HepG2 (cell line): ENCODE data around the gene TTYH2. TPM values are rescaled to one million over a fixed set of nuclear protein-coding genes. Genes with fewer than 3 reads are reported as not detected.

Experiments used
- AHR ChIP-seq: IDR thresholded peaks from 2 replicates; pipeline ENCODE4 v1.6.1; 2018; ENCODE audit warnings: missing genetic modification reagents, missing compliant biosample characterization
- BCL6 ChIP-seq: IDR thresholded peaks from 2 replicates; pipeline ENCODE4 v1.6.1; 2016; ENCODE audit warnings: missing genetic modification reagents, missing compliant biosample characterization
- DNMT3B ChIP-seq: conservative IDR thresholded peaks from 2 replicates; pipeline ENCODE4 v1.6.1; 2016; ENCODE audit warnings: missing biosample characterization, control low read depth
- GMEB2 ChIP-seq: IDR thresholded peaks from 2 replicates; pipeline ENCODE4 v1.6.1; 2016; ENCODE audit warnings: missing biosample characterization, missing genetic modification reagents, low read depth
- HOXA5 ChIP-seq: sonication (generic); formaldehyde crosslinking; IDR thresholded peaks from 2 replicates; pipeline ENCODE4 v1.4.0; 2020; ENCODE audit warnings: missing genetic modification reagents
- KLF6 ChIP-seq: IDR thresholded peaks from 2 replicates; pipeline ENCODE4 v1.8.0; 2016; ENCODE audit warnings: missing biosample characterization, missing genetic modification reagents
- NFE2L2 ChIP-seq: fragments of 150-350 bp; IDR thresholded peaks from 2 replicates; pipeline ENCODE4 v1.6.1; 2014; ENCODE audit warnings: low read length
- RBAK ChIP-seq: sonication (generic); formaldehyde crosslinking; IDR thresholded peaks from 2 replicates; pipeline ENCODE4 v1.5.1; 2020; ENCODE audit warnings: mild to moderate bottlenecking, missing genetic modification reagents
- SAP130 ChIP-seq: IDR thresholded peaks from 2 replicates; pipeline ENCODE4 v1.6.1; 2016; ENCODE audit warnings: low read depth
- SIN3A ChIP-seq: IDR thresholded peaks from 2 replicates; pipeline ENCODE4 v1.6.1; 2011; ENCODE audit warnings: low read depth, mild to moderate bottlenecking, control low read depth, low read length, borderline replicate concordance
- SOX13 ChIP-seq, 3 experiments: fragments of 450-650 bp in 1 of 3; sonication (generic) in 1 of 3; formaldehyde crosslinking in 1 of 3; IDR thresholded peaks in 2 of 3; conservative IDR thresholded peaks in 1 of 3; 2 replicates each; pipeline versions ENCODE4 v1.5.0 to v1.6.1; 2016 to 2020; ENCODE audit warnings: antibody characterized with exemption in 1 of 3, mild to moderate bottlenecking in 1 of 3, missing compliant biosample characterization in 1 of 3, missing genetic modification reagents in 1 of 3, moderate library complexity in 1 of 3
- SYNCRIP ChIP-seq: fragments of 200-400 bp; formaldehyde crosslinking; IDR thresholded peaks from 2 replicates; pipeline ENCODE4 v1.6.1; 2018; ENCODE audit warnings: mild to moderate bottlenecking, low read depth, low read length; ENCODE audit not compliant: insufficient read depth
- TEAD3 ChIP-seq: optimal IDR thresholded peaks from 2 replicates; pipeline ENCODE3; 2016; ENCODE audit warnings: borderline replicate concordance
- THAP8 ChIP-seq: sonication (generic); formaldehyde crosslinking; IDR thresholded peaks from 2 replicates; pipeline ENCODE4 v1.5.1; 2020; ENCODE audit warnings: missing genetic modification reagents, mild to moderate bottlenecking, borderline replicate concordance
- XRCC5 ChIP-seq: fragments of 200-400 bp; formaldehyde crosslinking; optimal IDR thresholded peaks from 2 replicates; pipeline ENCODE3; 2017; ENCODE audit warnings: mild to moderate bottlenecking, low read length
- YY1 ChIP-seq: IDR thresholded peaks from 2 replicates; pipeline ENCODE4 v1.6.1; 2011; ENCODE audit warnings: low read length, low read depth, moderate library complexity, mild to moderate bottlenecking; ENCODE audit not compliant: insufficient read depth, insufficient replicate concordance
- ZBTB21 ChIP-seq: sonication (generic); formaldehyde crosslinking; IDR thresholded peaks from 2 replicates; pipeline ENCODE4 v1.4.0; 2020; ENCODE audit warnings: missing genetic modification reagents
- ZFP37 ChIP-seq: sonication (generic); formaldehyde crosslinking; IDR thresholded peaks from 2 replicates; pipeline ENCODE4 v1.4.0; 2020; ENCODE audit warnings: missing genetic modification reagents, borderline replicate concordance
- ZNF335 ChIP-seq: sonication (generic); formaldehyde crosslinking; IDR thresholded peaks from 2 replicates; pipeline ENCODE4 v1.4.0; 2020; ENCODE audit warnings: missing genetic modification reagents
- ZNF766 ChIP-seq: sonication (generic); formaldehyde crosslinking; IDR thresholded peaks from 2 replicates; pipeline ENCODE4 v1.5.0; 2020; ENCODE audit warnings: missing genetic modification reagents, borderline replicate concordance
- ZNF878 ChIP-seq: sonication (generic); formaldehyde crosslinking; IDR thresholded peaks from 2 replicates; pipeline ENCODE4 v1.8.1; 2023; ENCODE audit warnings: mild to moderate bottlenecking, missing genetic modification reagents, moderate library complexity
- polyA plus RNA-seq, 8 experiments: library from polyadenylated mRNA; depleted of rRNA in 3 of 8; stranded (reverse) in 7 of 8; unstranded in 1 of 8; fragments of >200 nt; fragmentation: Illumina TruSeq in 4 of 8; extraction: Trizol in 4 of 8; gene quantifications; 2 replicates each; pipeline versions ENCODE4 v1.2.1 to v1.2.3, GENCODE V29; 2011 to 2016; ENCODE audit warnings: low read depth in 4 of 8, missing spikeins in 1 of 8, mixed read lengths in 1 of 8; ENCODE audit not compliant: insufficient read depth in 1 of 8
- total RNA-seq, 5 experiments: library from RNA; depleted of rRNA; stranded (reverse); fragments of >200 nt; fragmentation: Illumina TruSeq; extraction: Trizol; gene quantifications; 2 replicates each; pipeline ENCODE4 v1.2.3, GENCODE V29; 2016; ENCODE audit warnings: low read depth in 1 of 5
- TF ChIP-seq, protein P1 (sequence below): sonication (generic); formaldehyde crosslinking; IDR thresholded peaks from 2 replicates; pipeline ENCODE4 v1.4.0; 2020; ENCODE audit warnings: missing genetic modification reagents, borderline replicate concordance
- TF ChIP-seq, protein P2 (sequence below): sonication (generic); formaldehyde crosslinking; conservative IDR thresholded peaks from 2 replicates; pipeline ENCODE4 v1.4.0; 2020; ENCODE audit warnings: missing genetic modification reagents
- TF ChIP-seq, protein P3 (sequence below): sonication (generic); formaldehyde crosslinking; IDR thresholded peaks from 2 replicates; pipeline ENCODE4 v1.8.1; 2023; ENCODE audit warnings: mild to moderate bottlenecking, moderate library complexity, missing genetic modification reagents

The TTYH2 gene
- total and polyA plus RNA-seq, 2 of the 13 experiments (the other 11 are each of a cell fraction or from before 2014, with no cell fraction given) = 0.77 to 0.96 TPM

GRCh38 chr17:74190807-74191406 is 22.5 kb upstream of the TTYH2 start (continued):
- no peak for TF ChIP-seq GMEB2 (CRISPR knock-in tag)
- TF ChIP-seq SOX13 (IDR thresholded peaks at IDR 0.05) = no peak
- TF ChIP-seq SOX13 (CRISPR knock-in tag; conservative IDR thresholded peaks at IDR 0.05 in 1 of 2, IDR thresholded peaks at IDR 0.05 in 1 of 2) = peak in 1 of 2 experiments; percentile 30; a peak in 1 of 4 replicates
- TF ChIP-seq, protein P1, sequence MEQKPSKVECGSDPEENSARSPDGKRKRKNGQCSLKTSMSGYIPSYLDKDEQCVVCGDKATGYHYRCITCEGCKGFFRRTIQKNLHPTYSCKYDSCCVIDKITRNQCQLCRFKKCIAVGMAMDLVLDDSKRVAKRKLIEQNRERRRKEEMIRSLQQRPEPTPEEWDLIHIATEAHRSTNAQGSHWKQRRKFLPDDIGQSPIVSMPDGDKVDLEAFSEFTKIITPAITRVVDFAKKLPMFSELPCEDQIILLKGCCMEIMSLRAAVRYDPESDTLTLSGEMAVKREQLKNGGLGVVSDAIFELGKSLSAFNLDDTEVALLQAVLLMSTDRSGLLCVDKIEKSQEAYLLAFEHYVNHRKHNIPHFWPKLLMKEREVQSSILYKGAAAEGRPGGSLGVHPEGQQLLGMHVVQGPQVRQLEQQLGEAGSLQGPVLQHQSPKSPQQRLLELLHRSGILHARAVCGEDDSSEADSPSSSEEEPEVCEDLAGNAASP (CRISPR knock-in tag) = no peak
- TF ChIP-seq THAP8 = no peak
- TF ChIP-seq ZNF335 (CRISPR knock-in tag) = 0 out of 2 replicates have a peak, but pooled peaks have one; percentile 67
- TF ChIP-seq DNMT3B (CRISPR knock-in tag) = peak; percentile 79
- no peak for TF ChIP-seq ZBTB21 (CRISPR knock-in tag)
- TF ChIP-seq HOXA5 = 0 out of 2 replicates have a peak, but pooled peaks have one; percentile 59
- TF ChIP-seq ZNF766 (CRISPR knock-in tag) = 0 out of 2 replicates have a peak, but pooled peaks have one; percentile 80
- peak; percentile 28; the same call in 1 of the 2 replicates for TF ChIP-seq BCL6 (CRISPR knock-in tag)
- TF ChIP-seq SIN3A = no peak
- TF ChIP-seq, protein P2, sequence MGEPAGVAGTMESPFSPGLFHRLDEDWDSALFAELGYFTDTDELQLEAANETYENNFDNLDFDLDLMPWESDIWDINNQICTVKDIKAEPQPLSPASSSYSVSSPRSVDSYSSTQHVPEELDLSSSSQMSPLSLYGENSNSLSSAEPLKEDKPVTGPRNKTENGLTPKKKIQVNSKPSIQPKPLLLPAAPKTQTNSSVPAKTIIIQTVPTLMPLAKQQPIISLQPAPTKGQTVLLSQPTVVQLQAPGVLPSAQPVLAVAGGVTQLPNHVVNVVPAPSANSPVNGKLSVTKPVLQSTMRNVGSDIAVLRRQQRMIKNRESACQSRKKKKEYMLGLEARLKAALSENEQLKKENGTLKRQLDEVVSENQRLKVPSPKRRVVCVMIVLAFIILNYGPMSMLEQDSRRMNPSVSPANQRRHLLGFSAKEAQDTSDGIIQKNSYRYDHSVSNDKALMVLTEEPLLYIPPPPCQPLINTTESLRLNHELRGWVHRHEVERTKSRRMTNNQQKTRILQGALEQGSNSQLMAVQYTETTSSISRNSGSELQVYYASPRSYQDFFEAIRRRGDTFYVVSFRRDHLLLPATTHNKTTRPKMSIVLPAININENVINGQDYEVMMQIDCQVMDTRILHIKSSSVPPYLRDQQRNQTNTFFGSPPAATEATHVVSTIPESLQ (CRISPR knock-in tag) = 0 out of 2 replicates have a peak, but pooled peaks have one; percentile 57
- TF ChIP-seq SAP130 (CRISPR knock-in tag) = peak; percentile 26; the same call in 1 of the 2 replicates
- no peak for TF ChIP-seq YY1
- no peak for TF ChIP-seq NFE2L2
- TF ChIP-seq AHR (CRISPR knock-in tag) = peak; percentile 67; the same call in 1 of the 2 replicates
- peak; percentile 85 for TF ChIP-seq XRCC5
- no peak for TF ChIP-seq SYNCRIP
- TF ChIP-seq ZFP37 (CRISPR knock-in tag) = peak; percentile 84; the same call in 1 of the 2 replicates
- no peak for TF ChIP-seq ZNF878 (CRISPR knock-in tag)
- TF ChIP-seq, protein P3, sequence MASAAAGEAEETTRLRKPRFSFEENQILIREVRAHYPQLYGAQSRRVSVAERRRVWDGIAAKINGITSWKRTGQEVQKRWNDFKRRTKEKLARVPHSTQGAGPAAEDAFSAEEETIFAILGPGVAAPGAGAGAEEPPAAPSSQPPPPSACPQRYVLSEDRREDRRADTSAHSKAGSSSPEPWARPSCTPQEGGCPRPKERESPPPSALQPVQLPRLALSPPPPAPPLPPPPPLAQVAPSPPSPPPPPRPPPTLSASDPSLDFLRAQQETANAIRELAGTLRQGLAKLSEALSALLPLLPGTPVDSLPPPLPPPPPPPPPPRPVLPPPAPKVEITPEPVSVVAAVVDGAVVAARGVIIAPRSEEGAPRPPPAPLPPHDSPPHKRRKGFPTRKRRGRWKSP (CRISPR knock-in tag) = no peak
- no peak for TF ChIP-seq RBAK (CRISPR knock-in tag)
- peak; percentile 73 for TF ChIP-seq TEAD3
- TF ChIP-seq KLF6 (CRISPR knock-in tag) = peak; percentile 60; the same call in 1 of the 2 replicates
